Measurements from ENCODE around the gene NUDT3.

The NUDT3 gene

GRCh38 chr6:34230653-34231371 is 161.7 kb downstream of the NUDT3 start:
- Histone ChIP-seq H3K4me2 (ENCODE audit: low read length) (no peak overlapping the region), H3K27me3 (ENCODE audit: low read depth, low read length) (no peaks in the 10 kb centered on the region), H3K9ac (ENCODE audit: low read length) (no peak overlapping the region), H3K9me3 (ENCODE audit: insufficient read depth, low read length) (no peaks in the 10 kb centered on the region), H3K4me3 (ENCODE audit: low read length) (no peak overlapping the region), H3K79me2 (ENCODE audit: low read length) (peaks cover under 1% of the 10 kb centered on the region), H3K4me1 (ENCODE audit: low read length) (peaks cover 32% of the 10 kb centered on the region), H4K20me1 (ENCODE audit: insufficient read depth, low read length) (no peaks in the 10 kb centered on the region), H3K27ac (ENCODE audit: low read length) (no peak overlapping the region), H2AFZ (ENCODE audit: low read depth, low read length) (no peak overlapping the region), H3K36me3 (replicated peaks; ENCODE audit: low read depth, low read length) (no peaks in the 10 kb centered on the region)
- TF ChIP-seq EZH2phosphoT487 (IDR thresholded peaks at IDR 0.05; ENCODE audit: low read depth) = no peak
- TF ChIP-seq CTCF (IDR thresholded peaks at IDR 0.05; ENCODE audit: low read depth, low read length) = no peak

GRCh38 chr6:34229877-34230276 is 162.6 kb downstream of the NUDT3 start:
- Histone ChIP-seq H4K20me1 (ENCODE audit: insufficient read depth, low read length) (no peaks in the 10 kb centered on the region), H3K9me3 (ENCODE audit: insufficient read depth, low read length) (no peaks in the 10 kb centered on the region), H3K4me2 (ENCODE audit: low read length) (no peak overlapping the region), H3K27me3 (ENCODE audit: low read depth, low read length) (no peaks in the 10 kb centered on the region), H3K9ac (ENCODE audit: low read length) (no peak overlapping the region), H3K79me2 (ENCODE audit: low read length) (no peaks in the 10 kb centered on the region), H3K4me1 (ENCODE audit: low read length) (peaks cover 33% of the 10 kb centered on the region), H3K4me3 (ENCODE audit: low read length) (no peak overlapping the region), H2AFZ (ENCODE audit: low read depth, low read length) (no peak overlapping the region), H3K36me3 (replicated peaks; ENCODE audit: low read depth, low read length) (no peaks in the 10 kb centered on the region), H3K27ac (ENCODE audit: low read length) (no peak overlapping the region)
- no peak for TF ChIP-seq EZH2phosphoT487 (IDR thresholded peaks at IDR 0.05; ENCODE audit: low read depth)
- no peak for TF ChIP-seq CTCF (IDR thresholded peaks at IDR 0.05; ENCODE audit: low read depth, low read length)

Data from OCI-LY3 (cell line).